ENCODE data around the gene MEGF9.
"Not testable (repeated sequence)": the region's sequence is repeated elsewhere in the genome, so short reads cannot be mapped to it uniquely, and the experiment has no call there.

MEGF9 gene

DNA sequence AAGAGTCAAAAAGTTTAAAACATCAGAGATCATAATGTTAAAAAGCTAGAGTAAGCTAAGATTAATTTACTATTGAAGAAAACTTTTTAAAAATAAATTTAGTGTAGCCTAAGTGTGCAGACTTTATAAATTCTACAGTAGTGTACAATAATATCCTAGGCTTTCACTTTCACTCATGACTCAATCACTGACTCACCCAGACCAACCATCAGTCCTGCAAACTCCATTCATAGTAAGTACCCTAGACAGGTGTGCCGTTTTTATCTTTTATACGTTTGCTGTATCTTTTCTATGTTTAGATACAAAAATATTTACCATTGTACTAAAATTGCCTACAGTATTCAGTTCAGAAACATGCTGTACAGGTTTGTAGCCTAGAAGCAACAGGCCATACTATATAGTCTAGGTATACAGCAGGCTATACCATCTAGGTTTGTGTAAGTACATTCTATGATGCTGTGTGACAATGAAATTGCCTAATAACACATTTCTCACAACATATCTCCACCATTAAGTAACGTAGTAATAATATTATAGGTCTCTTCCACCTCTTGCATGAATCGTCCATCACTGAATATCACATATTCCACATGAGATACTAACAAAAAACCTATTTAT lies 59.2 kb downstream of the MEGF9 start:
- DNase-seq (ENCODE audit: low spot score): peak; percentile 41

DNA sequence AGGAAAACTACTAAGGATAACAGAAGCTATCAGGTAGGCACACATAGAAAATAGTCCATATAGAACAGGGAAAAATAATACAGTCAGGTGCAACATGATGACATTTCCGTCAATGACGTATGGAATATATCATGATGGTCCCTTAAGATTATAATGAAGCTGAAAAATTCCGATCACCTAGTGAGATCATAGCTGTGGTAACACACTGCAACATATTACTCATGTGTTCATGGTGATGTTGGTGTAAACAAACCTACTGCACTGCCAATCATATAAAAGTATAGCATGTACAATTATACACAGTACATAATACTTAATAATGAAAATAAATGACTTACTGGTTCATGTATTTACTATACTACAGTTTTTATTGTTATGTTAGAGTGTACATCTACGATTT lies 60.0 kb downstream of the MEGF9 start:
- no peak for DNase-seq (ENCODE audit: low spot score)

DNA sequence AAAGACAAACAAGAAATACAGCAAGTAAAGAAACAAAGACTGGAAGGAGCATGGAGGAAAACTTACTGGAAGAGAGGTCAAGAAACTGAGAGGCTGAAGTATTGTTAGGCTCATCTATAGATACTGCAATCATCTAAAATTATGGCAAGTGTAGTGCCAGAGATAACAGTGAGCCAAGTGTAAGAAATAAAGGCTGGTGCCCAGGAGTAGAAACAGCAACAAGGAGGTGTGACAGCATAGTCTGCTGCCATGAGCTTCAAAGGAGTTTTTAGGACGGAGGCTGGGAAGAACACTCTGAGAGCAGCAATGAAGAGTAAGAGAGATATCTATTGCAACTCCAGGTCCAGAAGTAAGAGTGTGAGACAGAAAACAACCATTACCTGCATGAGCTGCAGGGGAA lies 60.5 kb downstream of the MEGF9 start:
- no peak for DNase-seq (ENCODE audit: low spot score)

DNA sequence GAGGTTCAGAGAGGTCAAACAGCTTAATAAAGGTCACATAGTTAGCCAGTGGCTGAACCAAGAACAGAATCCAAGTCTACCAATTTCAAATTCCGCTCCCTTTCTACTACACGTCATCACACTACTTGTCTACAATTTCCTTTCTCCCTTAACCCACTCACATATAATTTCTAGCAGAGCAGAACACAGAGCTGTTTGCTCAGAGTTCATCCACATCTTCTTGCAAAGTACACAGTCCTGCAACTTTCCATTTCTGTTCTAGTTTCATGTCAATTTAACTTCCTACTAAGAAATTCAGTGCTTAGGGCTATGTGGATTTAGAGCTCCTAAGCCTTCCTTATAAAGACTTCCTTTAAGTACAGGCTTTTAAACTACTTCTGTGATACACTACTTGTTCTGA lies 61.3 kb downstream of the MEGF9 start:
- no peak for DNase-seq (ENCODE audit: low spot score)

DNA sequence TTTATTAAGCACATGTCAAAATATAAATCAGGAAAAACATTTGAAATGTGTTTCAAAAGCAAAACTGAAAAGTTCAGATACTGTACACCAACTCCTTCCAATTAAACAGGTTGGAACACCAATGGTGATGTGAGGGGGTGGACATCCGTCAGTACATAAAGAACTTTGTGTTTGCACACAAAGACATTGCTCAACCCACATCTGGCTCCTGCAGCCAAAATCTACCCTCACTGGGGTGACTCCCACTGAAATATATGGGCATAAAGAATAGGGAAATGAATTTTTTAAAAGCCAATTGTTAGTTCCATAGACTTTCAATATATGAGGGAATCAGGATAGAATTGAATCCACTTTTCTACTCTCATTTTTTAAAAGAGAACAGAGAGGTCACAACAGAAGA lies 63.9 kb downstream of the MEGF9 start:
- no peak for DNase-seq (ENCODE audit: low spot score)

DNA sequence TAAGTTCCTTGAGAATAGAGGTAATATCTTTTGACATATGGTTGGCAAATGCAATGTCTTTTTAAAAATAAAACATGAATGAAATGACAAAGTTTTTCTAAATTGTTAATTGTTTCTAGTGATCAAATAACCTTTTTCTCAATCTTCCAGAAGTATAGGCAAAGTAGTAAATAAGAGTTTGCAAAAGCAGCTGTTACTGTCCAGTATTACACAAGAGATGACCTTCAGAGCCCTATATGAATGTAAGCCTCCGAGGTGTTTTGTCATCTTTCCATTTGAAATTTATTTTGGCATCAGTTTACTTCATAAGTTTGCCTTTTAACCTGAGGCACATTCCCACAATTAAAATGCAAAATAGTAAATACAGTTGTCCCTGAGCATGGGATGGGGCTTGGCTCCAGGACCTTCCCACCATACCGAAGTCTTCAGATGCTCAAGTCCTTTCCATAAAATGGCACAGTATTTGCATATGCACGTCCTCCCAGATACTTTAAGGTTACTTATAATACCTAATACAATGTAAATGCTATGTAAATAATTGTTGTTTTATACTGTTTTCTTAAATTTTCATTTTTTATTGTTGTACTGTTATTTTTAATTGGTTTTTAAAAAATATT lies 65.6 kb downstream of the MEGF9 start:
- no peak for DNase-seq (ENCODE audit: low spot score)

DNA sequence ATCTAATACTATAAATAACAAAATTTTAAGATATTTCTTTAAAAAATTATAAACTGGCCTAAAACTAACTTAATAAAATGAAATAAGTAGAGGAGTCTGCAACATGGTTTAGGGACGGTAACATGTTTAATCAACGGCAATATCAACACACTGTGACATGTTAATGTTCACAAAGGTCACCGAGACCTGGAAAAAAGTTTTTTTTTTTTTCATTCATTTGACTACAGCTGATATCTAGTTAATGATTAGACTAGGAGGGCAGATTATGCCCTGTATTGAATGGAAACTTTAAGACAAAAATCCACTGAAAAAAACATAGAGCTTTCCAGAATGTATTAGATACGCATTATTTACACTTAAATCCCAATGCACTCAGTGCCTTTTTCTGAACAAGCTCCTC lies 67.3 kb downstream of the MEGF9 start:
- DNase-seq (ENCODE audit: low spot score): no peak

DNA sequence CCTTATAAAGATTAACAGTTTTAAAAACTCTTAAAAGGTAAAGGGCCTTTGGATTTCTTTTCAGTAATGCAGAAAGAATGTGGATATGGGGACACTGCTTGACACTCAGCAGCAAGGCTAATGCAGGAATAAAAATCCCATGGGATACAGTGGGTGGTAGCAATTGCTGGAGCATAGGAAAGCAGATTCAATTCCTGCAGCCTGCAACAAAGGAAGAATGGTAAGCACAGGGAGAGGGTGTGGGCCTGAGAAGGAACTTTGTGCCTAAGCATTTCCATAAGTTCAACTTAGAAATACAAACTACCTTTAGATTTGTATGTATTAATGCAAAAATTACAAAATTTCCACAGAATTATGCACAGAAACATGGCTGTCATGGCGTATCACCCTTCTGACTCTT lies 68.5 kb downstream of the MEGF9 start:
- DNase-seq (ENCODE audit: low spot score): no peak

DNA sequence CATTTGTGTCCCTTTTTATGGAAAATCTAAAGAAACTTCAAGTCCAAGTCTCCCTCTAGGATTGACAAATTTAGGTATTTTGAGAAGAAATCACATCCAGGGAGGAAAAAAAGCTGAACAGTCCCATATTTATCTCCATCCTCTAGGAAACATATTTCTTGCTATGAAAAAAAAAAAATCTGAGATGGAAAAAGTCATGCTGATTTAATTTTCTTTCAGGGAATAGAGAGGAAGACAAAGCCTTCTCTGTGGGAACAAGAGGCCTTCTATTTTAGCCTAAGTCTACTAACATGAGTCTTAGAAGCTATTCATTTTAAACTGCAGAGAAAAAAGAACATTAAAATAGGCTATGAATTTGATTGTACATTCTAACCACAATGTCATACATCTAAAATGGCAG lies 71.2 kb downstream of the MEGF9 start:
- no peak for DNase-seq (ENCODE audit: low spot score)

DNA sequence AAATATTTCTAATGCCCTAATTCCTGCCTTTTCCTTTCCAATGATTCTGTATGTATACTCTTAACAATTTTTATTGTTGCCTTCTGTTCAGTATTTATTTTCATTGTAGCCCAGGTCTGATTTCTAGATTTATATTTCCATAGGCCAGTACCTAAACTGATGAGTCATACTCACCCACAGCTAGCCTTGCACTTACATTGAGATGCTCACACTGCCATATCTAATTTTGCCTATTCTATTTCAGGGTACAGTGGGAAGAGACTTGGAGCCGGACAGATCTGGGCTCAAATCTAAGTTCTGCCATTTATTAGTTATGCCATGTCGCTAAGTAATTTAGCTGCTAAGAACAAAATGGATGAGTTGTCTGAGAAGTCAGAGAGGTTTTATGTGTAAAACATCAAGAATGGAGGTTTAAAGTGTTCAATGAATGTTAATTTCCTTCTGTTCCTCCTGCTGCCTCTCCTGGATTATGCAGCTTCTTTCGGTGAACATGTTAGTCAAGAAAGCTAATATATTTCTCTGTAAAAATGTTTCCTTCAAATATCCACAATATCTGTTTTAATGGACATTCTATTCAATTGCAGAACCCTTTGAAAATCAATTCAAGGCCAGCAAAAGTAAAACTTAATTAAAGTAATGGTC lies 72.0 kb downstream of the MEGF9 start:
- no peak for DNase-seq (ENCODE audit: low spot score)

DNA sequence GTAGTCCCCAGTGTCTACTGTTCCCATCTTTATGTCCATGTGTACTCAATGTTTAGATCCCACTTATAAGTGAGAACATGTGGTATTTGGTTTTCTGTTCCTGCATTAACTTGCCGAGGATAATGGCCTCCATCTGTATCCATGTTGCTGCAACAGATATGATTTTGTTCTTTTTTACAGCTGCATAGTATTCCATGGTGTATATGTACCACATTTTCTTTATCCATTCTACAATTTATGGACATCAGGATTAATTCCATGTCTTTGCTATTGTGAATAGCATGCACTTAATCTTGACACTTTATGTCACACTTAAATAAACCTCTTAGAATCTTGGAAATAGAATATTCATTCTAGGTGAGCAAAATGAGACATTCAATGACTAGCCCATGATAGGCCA lies 73.4 kb downstream of the MEGF9 start:
- not testable (repeated sequence) for DNase-seq (ENCODE audit: low spot score)

DNA sequence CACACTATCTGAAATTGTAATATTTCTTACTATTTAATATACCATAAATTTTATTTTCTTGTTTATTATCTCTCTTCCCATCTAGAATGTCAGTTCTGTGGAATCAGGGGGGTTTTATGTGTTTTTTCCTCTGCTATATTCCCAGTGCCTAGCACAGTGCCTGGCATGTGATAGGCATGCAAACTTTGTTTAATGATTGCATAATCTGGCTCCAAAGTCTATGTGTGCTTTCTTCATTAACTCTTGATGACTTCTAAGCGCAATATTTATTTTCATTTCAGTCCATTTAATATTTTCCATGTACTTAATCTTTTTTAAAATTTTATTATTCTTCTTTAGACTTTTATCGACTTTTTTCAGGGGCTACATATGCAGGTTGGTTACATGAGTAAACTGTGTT lies 73.9 kb downstream of the MEGF9 start:
- no peak for DNase-seq (ENCODE audit: low spot score)

DNA sequence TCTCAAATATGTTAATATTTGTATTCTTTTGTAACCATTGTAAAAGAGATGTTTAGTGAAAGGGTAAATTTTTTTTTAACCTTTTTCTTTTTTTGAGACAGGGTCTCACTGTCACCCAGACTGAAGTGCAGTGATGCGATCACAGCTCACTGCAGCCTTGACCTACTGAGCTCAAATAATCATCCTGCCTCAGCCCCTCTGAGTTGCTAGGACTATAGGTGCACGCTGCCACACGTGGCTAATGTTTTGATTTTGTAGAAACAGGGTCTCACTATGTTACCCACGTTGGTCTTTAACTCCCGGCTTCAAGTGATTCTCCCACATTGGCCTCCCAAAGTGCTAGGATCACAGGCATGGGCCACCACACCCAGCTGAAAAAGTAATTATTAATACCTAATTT lies 76.4 kb downstream of the MEGF9 start:
- DNase-seq (ENCODE audit: low spot score): no peak

DNA sequence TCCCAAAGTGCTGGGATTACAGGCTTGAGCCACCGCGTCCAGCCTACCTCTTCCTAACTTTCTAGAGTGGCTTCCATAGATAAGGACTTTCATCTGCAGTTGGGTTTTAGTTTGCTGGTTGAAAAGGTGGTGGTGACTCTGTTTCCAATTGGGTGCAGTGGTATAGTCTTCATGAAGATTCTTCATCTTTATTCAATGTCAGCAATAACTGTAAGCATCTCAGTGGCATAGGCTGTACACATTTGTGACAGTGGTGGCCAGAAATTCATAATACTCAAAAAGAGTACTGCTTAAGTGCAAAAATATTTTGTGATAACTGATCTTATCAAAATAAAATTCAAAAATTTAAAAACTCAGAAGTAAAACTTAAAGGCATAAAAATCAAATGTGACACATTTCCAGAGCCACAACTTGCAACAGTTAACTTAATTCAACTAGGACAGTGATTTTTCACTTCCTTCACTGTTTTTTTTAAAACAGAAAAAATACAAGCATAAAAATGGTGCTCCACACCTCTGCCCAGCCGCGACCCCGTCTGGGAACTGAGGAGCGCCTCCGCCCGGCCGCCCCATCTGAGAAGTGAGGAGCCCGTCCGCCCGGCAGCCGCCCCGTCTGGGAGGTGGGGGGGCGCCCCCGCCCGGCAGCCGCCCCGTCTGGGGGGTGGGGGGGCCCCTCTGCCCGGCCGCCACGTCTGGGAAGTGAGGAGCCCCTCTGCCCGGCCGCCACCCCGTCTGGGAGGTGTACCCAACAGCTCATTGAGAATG lies 77.9 kb downstream of the MEGF9 start:
- DNase-seq (ENCODE audit: low spot score): no peak

DNA sequence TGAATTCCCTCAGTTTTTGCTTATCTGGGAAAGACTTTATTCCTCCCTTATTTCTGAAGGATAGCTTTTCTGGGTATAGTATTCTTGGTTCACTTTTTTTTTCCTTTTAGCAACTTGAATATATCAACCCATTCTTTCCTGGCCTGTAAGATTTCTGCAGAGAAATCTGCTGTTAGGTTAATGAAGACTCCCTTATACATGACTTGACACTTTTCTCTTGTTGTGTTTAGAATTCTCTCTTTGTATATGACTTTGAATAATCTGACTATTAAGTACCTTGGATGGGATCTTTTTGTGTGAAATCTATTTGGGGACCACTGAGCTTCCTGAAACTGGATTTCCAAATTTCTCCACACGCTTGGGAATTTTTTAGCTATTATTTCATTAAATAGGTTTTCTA lies 79.3 kb downstream of the MEGF9 start:
- DNase-seq (ENCODE audit: low spot score): no peak

DNA sequence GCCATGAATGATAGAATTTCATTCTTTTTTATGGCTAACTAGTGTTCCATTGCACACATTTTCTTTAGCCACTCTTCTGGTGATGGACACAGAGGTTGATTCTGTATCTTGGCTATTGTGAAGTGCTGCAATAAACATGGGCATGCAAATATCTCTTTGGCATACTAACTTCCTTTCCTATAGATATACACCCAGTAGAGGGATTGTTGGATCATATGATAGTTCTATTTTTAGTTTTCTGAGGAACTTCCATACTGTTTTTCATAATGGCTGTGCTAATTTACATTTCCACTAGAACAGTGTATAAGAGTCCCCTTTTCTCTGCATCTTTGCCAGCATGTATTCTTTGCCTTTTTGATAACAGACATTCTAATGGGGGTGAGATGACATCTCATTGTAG lies 83.9 kb downstream of the MEGF9 start:
- no peak for DNase-seq (ENCODE audit: low spot score)

DNA sequence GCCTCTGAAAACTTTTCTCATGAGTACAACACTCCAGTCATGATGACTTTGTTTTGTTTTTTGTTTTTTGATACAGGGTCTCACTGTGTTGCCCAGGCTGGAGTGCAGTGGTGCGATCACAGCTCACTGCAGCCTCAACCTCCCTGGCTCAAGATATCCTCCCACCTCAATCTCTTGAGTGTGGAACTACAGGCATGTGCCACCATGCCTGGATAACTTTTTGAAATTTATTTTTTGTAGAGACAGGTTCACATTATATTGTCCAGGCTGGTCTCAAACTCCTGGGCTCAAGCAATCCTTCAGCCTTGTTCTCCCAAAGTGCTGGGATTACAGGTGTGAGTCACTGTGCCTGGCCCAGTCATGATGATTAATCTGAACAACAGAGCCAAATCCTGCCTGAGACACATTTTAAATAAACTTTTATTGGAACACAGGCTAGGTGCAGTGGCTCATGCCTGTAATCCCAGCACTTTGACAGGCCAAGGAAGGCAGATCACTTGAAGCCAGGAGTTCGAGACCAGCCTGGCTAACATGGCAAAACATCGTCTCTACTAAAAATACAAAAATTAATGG lies 85.3 kb downstream of the MEGF9 start:
- DNase-seq (ENCODE audit: low spot score): peak; percentile 32

DNA sequence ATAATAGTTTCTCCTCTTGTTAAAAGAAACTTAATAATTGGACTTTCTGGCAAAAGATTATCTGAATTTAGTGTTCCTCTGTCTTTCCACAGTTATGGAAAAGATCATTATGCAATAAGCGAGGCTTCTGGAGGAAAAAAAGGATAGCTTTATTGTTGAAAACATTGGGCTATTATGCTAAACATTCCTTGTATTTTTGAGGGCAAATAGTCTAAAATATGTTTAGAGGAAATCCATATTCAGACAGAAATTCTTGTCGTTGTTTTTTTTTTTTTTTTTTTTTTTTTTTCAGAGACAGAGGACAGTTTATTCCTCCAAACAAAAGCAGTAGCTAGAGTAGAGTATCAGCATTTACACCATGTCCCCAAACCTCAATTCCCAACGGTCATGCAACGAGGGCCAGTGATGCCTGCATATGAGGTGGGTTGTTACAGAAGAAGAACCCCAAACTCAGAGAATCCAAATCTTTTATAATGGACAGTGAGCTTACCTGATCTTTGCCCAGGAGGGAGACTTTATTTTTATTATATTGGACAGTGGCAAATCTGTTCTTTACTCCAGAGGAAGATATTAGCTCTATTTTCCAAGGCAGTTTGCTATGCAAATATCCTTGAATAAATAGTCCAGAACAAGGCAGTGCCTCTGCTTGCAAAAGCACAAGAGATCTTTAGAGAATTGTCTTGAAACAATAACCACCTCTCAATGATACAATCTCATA lies 85.9 kb downstream of the MEGF9 start:
- DNase-seq (ENCODE audit: low spot score): no peak

DNA sequence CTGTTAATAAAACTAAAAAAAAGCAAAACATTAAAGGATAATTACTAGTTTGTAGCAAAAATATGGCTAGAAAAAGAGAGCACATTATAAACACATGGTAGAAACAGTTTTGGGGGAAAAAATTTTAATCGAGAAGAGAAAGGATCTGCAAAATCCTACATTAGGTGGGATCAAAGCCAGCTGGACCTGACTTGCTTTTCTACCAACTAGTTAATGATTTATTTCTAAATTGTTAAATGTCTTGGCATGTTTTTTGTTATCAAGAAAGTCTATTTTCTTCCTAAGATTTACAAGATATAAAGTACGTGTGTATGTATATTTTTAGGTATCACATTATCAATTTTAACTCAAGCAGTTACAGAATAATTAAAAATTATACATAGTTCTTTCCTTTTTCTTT lies 87.2 kb downstream of the MEGF9 start:
- no peak for DNase-seq (ENCODE audit: low spot score)

DNA sequence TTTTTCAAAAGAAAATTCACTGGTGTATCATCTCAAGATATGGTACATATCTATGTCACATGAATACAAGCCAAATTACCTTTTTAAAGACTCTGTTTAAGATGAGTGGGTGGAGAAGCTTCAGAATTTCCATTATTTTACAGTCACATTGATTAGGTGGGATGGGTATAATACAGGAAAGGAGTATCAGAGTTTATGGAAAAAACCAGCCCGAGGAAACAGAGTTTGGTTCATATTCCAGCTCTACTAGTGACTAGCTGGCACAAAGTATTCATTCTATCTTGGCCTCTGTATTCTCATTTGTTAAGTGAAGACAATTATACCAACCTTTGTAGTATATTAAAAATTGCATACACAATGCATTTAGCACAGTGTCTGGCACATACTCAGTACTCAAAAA lies 87.8 kb downstream of the MEGF9 start:
- DNase-seq (ENCODE audit: low spot score): no peak

DNA sequence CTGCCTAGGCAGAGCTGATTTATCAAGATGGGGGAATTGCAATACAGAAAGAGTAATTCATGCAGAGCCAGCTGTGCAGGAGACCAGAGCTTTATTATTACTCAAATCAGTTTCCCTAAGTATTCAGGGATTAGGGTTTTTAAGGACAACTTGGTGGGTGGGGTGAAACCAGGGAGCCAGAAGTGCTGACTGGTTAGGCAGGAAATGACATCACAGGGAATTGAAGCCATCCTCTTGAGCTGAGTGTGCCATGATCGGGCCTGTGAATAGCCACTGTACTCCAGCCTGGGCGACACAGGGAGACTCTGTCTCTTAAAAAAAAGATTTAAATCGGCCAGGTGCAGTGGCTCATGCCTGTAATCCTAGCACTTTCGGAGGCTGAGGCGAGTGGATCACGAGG lies 89.0 kb downstream of the MEGF9 start:
- no peak for DNase-seq (ENCODE audit: low spot score)

DNA sequence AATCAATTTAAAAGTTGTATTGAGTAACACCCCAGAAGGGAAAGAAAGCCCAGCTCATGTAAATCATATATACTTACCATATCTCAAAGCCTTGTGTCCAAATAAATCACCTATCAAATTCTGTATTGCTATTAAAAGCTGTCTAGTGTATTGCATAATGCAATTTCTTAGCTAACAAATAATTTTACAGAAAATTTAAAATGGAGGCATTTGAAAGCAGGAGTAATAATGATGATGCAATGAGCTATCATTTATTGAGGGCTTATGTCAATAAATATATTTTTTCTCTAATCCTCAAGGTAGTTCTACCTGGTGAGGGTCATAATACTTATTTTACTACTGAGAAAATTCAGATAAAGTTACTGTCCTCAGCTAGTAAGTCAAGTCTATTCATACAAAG lies 91.5 kb downstream of the MEGF9 start:
- DNase-seq (ENCODE audit: low spot score): no peak

All from LoVo (cell line).